ENCODE results near the gene CTTNBP2NL.

DNA sequence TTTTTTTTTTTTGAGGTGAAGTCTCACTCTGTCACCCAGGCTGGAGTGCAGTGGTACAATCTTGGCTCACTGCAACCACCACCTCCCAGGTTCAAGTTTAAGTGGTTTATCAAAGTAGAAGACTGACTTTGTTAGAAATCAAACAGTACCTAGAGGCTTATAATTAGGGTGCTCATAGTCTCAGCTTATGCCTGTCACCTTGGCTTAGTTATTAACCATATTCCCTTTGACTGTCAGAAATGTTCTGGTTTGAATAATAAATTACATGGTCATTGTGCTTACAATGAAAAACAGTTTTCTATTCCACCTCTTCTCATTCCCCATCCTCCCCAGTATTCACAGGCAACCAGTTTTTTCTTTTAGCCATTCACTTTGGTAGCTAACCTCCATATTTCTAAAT, 54.8 kb downstream of the CTTNBP2NL start:
- no peak for TF ChIP-seq POLR2A (IDR thresholded peaks at IDR 0.05)
- TF ChIP-seq, protein P1, sequence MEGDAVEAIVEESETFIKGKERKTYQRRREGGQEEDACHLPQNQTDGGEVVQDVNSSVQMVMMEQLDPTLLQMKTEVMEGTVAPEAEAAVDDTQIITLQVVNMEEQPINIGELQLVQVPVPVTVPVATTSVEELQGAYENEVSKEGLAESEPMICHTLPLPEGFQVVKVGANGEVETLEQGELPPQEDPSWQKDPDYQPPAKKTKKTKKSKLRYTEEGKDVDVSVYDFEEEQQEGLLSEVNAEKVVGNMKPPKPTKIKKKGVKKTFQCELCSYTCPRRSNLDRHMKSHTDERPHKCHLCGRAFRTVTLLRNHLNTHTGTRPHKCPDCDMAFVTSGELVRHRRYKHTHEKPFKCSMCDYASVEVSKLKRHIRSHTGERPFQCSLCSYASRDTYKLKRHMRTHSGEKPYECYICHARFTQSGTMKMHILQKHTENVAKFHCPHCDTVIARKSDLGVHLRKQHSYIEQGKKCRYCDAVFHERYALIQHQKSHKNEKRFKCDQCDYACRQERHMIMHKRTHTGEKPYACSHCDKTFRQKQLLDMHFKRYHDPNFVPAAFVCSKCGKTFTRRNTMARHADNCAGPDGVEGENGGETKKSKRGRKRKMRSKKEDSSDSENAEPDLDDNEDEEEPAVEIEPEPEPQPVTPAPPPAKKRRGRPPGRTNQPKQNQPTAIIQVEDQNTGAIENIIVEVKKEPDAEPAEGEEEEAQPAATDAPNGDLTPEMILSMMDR (IDR thresholded peaks at IDR 0.05) = no peak
- no peak for TF ChIP-seq POLR2AphosphoS5 (IDR thresholded peaks at IDR 0.05)

Measured in upper lobe of left lung (tissue), 4 donors.